22Rv1 (cell line): ENCODE measurements around the gene TENM4.
"Not testable (repeated sequence)": the region's sequence is repeated elsewhere in the genome, so short reads cannot be mapped to it uniquely, and the experiment has no call there.

Experiments used
- H3K27ac ChIP-seq: fragments of 450-650 bp; 2 replicates; pipeline ENCODE4 v1.5.1; 2017
- ZFX ChIP-seq: fragments of 450-650 bp; IDR thresholded peaks from 2 replicates; pipeline ENCODE4 v1.6.1; 2017; ENCODE audit warnings: antibody characterized with exemption, borderline replicate concordance
- TF ChIP-seq, protein P1 (sequence below): fragments of 450-650 bp; IDR thresholded peaks from 2 replicates; pipeline ENCODE4 v1.5.1; 2017; ENCODE audit warnings: mild to moderate bottlenecking

TENM4 gene

DNA sequence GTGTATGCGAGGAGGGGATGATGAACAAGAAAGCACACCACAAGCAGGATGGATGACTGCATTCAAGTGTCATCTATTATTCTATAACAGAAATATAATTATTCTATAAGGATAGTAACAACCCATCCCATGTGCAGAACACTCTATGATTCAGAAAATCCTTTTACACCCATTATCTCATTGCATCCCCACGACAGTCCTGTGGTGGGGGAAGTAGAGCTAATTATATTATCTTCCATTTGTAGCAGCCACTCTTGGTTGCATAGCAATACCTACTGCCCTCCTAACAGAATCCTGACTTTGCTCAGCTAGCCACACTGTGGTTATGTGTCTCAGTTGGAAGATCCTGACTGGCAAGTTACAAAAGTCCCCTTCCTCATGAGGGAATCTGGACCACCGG, 459.7 kb downstream of the TENM4 start:
- TF ChIP-seq, protein P1, sequence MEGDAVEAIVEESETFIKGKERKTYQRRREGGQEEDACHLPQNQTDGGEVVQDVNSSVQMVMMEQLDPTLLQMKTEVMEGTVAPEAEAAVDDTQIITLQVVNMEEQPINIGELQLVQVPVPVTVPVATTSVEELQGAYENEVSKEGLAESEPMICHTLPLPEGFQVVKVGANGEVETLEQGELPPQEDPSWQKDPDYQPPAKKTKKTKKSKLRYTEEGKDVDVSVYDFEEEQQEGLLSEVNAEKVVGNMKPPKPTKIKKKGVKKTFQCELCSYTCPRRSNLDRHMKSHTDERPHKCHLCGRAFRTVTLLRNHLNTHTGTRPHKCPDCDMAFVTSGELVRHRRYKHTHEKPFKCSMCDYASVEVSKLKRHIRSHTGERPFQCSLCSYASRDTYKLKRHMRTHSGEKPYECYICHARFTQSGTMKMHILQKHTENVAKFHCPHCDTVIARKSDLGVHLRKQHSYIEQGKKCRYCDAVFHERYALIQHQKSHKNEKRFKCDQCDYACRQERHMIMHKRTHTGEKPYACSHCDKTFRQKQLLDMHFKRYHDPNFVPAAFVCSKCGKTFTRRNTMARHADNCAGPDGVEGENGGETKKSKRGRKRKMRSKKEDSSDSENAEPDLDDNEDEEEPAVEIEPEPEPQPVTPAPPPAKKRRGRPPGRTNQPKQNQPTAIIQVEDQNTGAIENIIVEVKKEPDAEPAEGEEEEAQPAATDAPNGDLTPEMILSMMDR: no peak
- TF ChIP-seq ZFX: no peak
- H3K27ac ChIP-seq: no peak overlapping the region

DNA sequence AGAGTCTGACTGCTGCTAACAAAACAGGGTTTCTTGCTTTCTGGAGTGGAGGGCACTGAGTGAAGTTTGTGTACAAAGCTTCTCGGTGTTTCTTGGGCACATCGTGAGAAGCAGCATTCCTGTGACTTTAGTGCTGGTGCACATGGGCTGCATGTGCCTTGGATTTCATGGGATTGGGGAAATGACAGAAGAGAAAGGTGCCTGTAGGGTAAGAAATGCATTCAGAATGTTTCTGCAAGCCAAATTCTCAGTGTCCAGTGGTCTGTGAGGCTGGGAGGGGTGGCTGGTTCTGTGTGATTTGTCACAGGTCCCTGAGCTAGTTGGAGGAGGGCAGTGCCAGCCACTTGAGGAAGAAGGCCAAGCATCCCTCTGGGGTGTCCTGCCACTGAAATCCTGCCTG, 462.0 kb downstream of the TENM4 start:
- no peak overlapping the region for H3K27ac ChIP-seq
- TF ChIP-seq ZFX: no peak
- TF ChIP-seq, protein P1: no peak

DNA sequence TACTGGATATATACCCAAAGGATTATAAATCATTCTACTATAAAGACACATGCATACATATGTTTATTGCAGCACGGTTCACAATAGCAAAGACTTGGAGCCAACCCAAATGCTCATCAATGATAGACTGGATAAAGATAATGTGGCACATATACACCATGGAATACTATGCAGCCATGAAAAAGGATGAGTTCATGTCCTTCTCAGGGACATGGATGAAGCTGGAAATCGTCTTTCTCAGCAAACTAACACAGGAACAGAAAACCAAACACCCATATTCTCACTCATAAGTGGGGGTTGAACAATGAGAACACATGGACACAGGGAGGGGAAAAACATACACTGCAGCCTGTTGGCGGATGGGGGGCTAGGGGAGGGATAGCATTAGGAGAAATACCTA, 463.0 kb downstream of the TENM4 start:
- H3K27ac ChIP-seq: not testable (repeated sequence)

DNA sequence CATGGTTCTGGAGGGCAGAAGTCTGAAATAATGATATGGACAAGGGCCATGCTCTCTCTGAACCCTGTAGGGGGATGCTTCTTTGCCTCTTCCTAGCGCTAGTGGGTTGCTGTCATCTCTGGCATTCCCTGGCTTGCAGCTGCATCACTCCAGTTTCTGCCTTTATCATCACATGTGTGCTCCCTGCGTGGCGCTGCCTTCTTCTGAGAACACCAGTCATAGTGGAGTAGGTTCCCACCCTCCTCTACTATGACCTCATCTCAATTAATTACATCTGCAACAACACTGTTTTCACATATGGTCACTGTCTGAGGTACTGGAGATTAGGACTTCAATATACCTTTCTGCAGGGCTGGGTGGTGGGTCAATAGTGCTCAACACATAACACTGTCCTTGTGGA, 463.8 kb downstream of the TENM4 start:
- H3K27ac ChIP-seq: no peak overlapping the region
- TF ChIP-seq, protein P1: no peak
- no peak for TF ChIP-seq ZFX

DNA sequence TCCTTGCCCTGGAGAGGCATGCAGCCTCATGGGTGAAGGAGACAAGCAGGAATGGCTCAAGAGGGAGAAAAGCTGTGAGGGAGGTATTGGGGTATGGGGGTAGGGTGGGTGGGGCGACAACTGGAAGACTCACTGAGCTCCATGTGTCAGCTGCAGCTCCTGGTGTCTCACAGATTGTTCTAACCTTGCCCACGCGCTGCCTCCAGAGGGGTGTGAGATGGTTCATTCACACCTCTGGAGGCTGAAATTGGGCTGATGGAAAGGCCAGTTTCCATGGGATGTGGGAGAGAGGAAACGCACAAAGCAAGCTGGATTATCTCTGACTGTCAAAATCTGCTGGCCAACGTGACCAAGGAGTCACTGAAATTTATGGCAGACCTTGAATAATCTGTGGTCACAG, 465.7 kb downstream of the TENM4 start:
- H3K27ac ChIP-seq: no peak overlapping the region
- no peak for TF ChIP-seq ZFX
- TF ChIP-seq, protein P1: no peak

DNA sequence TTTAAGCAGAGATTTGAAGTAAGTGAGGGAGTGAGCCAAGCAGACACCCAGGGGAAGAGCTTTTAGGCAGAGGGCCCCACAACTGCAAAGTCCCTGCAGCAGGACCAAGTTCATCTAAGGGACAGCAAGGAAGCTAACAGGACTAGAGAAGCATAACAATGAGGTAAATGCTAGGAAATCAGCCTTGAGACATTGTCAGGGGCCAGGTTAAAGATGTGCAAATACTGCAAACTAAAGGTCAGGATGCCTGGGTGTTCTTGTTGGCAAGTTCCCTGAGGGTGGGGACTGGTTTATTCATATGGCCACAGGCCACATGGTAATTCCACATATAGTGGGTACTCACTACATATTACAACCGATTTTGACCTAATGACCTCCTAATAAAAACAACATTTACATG, 467.0 kb downstream of the TENM4 start:
- no peak overlapping the region for H3K27ac ChIP-seq
- TF ChIP-seq, protein P1: no peak
- no peak for TF ChIP-seq ZFX

DNA sequence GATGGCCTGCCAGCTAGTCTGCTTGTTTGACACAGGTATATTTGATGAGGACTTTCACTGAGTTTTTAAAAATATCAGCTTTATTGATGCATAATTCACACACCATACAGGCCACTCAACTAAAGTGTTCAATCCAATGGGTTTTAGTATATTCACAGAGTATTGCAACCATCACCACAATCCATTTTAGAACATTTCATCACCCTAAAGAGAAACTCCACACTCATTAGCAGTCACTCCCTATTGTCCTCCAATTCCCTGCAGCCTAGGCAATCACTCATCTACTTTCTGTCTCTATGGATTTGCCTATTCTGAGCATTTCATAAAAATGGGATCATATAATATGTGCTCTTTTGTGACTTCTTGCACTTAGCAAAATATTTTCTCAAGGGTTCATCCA, 468.2 kb downstream of the TENM4 start:
- TF ChIP-seq, protein P1: no peak
- TF ChIP-seq ZFX: no peak

DNA sequence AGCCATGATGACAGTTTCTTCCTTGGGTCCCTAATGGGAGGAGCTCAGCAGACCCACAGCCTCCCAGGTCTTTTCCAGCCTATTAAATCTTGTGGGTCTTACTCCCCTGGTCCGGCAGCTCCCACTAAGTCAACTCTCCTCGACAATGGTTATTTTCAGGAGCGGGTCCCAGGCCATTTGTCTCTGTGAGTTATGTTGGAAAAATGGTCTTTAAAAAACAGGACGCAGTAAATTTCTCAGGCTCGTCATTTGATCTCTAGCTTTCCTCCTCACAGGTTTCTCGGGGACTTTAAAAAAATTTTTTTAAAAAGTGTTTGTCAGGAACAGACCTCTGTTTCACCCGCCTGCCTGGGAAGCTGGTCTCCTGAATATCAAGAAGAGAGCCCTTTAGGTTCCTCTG, 468.7 kb downstream of the TENM4 start:
- TF ChIP-seq ZFX: no peak
- TF ChIP-seq, protein P1: no peak
- H3K27ac ChIP-seq: no peak overlapping the region

More for the DNA sequence above, 468.2 kb downstream of the TENM4 start:
- H3K27ac ChIP-seq: no peak overlapping the region
